Peyer's patch (tissue), 4 donors: ENCODE data around the gene TBL1XR1. TPM values are rescaled to one million over a fixed set of nuclear protein-coding genes. Genes with fewer than 3 reads are reported as not detected.
"Not testable (repeated sequence)": the region's sequence is repeated elsewhere in the genome, so short reads cannot be mapped to it uniquely, and the experiment has no call there.

Experiments
- DNase-seq, 3 donors: peaks; one replicate each; pipeline ENCODE4 v3.0.0-alpha.2; 2017 to 2019
- H3K27ac ChIP-seq, 4 donors: fragments of 200-600 bp; sonication (generic); one replicate each; pipeline ENCODE4 v1.5.1; 2016 to 2019
- H3K27me3 ChIP-seq, 2 donors: fragments of 200-600 bp; sonication (generic); one replicate each; pipeline ENCODE4 v1.5.1; 2019
- H3K36me3 ChIP-seq, 3 donors: fragments of 200-600 bp; sonication (generic); one replicate each; pipeline ENCODE4 v1.5.1; 2016 to 2019
- H3K4me1 ChIP-seq, 4 donors: fragments of 200-600 bp; sonication (generic); one replicate each; pipeline ENCODE4 v1.5.1; 2016 to 2019
- H3K4me3 ChIP-seq, 4 donors: fragments of 200-600 bp; sonication (generic); 1 replicate in 3 of 4; 2 replicates in 1 of 4; pipeline ENCODE4 v1.5.1; 2016 to 2019; ENCODE audit warnings: mild to moderate bottlenecking in 1 of 4
- H3K9me3 ChIP-seq, 4 donors: fragments of 200-600 bp; sonication (generic); one replicate each; pipeline ENCODE4 v1.5.1; 2016 to 2019; ENCODE audit warnings: mild to moderate bottlenecking in 1 of 4
- CTCF ChIP-seq, 6 experiments: fragments of 450-650 bp in 4 of 6; fragments of 200-600 bp in 2 of 6; sonication (generic) in 1 of 6; IDR thresholded peaks; one replicate each; pipeline ENCODE4 v1.5.1; 2017 to 2019; ENCODE audit warnings: antibody characterized with exemption in 6 of 6, mild to moderate bottlenecking in 3 of 6, moderate library complexity in 1 of 6
- POLR2A ChIP-seq, 2 donors: fragments of 450-650 bp; IDR thresholded peaks; one replicate each; pipeline ENCODE4 v1.5.1; 2017; ENCODE audit warnings: antibody characterized with exemption in 2 of 2, mild to moderate bottlenecking in 2 of 2, moderate library complexity in 2 of 2
- total RNA-seq, 4 donors: library from RNA; depleted of rRNA; stranded (reverse); fragments of >200 nt; gene quantifications; one replicate each; pipeline ENCODE4 v1.1.0, GENCODE V29; 2016

Gene TBL1XR1
- total RNA-seq, 4 donors from 2014 or later = 40.7 to 81.7 (median 69.4) TPM

DNA sequence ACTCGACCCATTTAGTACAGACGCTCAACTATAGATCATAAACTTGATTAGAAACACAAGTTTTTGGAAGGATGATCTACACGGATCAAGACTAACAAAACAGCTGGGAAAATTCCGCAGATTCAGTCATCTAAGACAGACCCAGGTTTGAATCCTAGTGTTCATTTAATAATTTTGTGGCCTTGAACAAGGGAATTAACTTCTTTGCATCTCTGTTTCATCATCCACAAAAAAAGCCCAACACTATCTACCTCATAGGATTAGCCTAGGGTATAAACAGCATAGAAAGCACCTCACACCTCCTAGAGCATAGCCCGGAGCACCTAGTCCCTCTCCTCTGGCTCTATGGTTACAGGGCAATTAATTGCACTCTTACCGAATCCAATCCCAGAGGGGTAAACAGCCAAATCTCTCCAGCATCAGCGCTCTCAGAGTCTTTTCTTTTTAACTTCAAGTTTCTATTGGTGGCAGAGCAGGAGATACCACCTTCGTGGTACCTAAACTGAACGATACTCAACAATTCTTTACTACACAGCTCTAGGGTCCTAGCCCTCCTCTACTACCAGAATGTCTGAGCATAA lies 3.5 kb downstream of the TBL1XR1 start:
- Histone ChIP-seq H3K27ac (peak overlapping the region in 1 of 4 donors; percentile 27), H3K36me3 (no peaks in the 10 kb centered on the region), H3K4me3 (no peak overlapping the region), H3K9me3 (no peaks in the 10 kb centered on the region), H3K27me3 (no peaks in the 10 kb centered on the region), H3K4me1 (peaks cover 0 to 36% (median 6%) of the 10 kb centered on the region in 4 donors)
- TF ChIP-seq POLR2A (IDR thresholded peaks at IDR 0.05) (no peak), CTCF (IDR thresholded peaks at IDR 0.05) (no peak)
- DNase-seq = no peak

DNA sequence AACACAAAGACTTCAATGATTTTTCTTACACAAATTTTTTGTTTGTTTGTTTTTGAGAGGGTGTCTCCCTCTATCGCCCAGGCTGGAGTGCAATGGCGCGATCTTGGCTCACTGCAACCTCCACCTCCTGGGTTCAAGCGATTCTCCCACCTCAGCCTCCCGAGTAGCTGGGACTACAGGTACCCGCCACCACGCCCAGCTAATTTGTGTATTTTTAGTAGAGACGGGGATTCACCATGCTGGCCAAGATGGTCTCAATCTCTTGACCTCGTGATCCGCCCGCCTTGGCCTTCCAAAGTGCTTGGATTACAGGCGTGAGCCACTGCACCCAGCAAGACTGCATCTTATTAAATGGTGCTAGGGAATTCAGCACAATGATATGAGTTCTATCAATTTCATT lies 4.0 kb downstream of the TBL1XR1 start:
- not testable (repeated sequence) for H3K9me3 ChIP-seq, H3K27ac ChIP-seq, H3K4me3 ChIP-seq, DNase-seq, H3K27me3 ChIP-seq, H3K36me3 ChIP-seq
- H3K4me1 ChIP-seq = peaks cover 0 to 31% (median 5%) of the 10 kb centered on the region in 4 donors

GRCh38 chr3:177190756-177191681 lies 6.3 kb downstream of the TBL1XR1 start:
- Histone ChIP-seq H3K4me1 (peaks cover 0 to 39% (median 5%) of the 10 kb centered on the region in 4 donors), H3K4me3 (no peak overlapping the region), H3K27ac (peak overlapping the region in 2 of 4 donors; percentile 48 to 49), H3K27me3 (no peaks in the 10 kb centered on the region), H3K9me3 (no peaks in the 10 kb centered on the region), H3K36me3 (no peaks in the 10 kb centered on the region)
- no peak for DNase-seq
- TF ChIP-seq POLR2A (IDR thresholded peaks at IDR 0.05) = no peak

- Histone ChIP-seq H3K4me1 (peaks cover 0 to 47% (median 7%) of the 10 kb centered on the region in 4 donors), H3K27ac (peak overlapping the region in 1 of 4 donors; percentile 49)
- not testable (repeated sequence) for H3K36me3 ChIP-seq, H3K4me3 ChIP-seq, H3K9me3 ChIP-seq, DNase-seq, H3K27me3 ChIP-seq
These were observed 7.1 kb downstream of the TBL1XR1 start for GRCh38 chr3:177190184-177190583.

DNA sequence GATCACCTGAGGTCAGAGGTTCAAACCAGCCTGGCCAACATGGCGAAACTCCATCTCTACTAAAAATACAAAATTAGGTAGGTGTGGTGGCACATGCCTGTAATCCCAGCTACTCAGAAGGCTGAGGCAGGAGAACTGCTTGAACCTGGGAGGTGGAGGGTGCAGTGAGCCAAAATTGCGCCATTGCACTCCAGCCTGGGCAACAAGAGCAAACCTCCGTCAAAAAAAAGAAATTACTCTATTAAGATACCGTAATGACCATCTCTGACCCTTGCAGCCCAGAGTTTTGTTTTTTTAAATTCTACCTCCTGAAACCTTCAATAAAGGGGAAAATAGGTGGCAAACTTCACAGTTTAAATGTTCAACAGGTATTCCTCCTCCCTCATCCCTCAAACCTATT lies 9.0 kb downstream of the TBL1XR1 start:
- H3K36me3 ChIP-seq, H3K4me3 ChIP-seq, DNase-seq, H3K27ac ChIP-seq, H3K27me3 ChIP-seq, H3K9me3 ChIP-seq: not testable (repeated sequence)
- H3K4me1 ChIP-seq = peaks cover 0 to 34% (median 6%) of the 10 kb centered on the region in 4 donors

GRCh38 chr3:177186306-177186705 lies 11.0 kb downstream of the TBL1XR1 start:
- H3K9me3 ChIP-seq = no peaks in the 10 kb centered on the region
- no peak overlapping the region for H3K27ac ChIP-seq
- H3K4me3 ChIP-seq = no peak overlapping the region
- no peak for TF ChIP-seq POLR2A (IDR thresholded peaks at IDR 0.05)
- no peak for TF ChIP-seq CTCF (IDR thresholded peaks at IDR 0.05)
- peaks cover 0 to 30% (median 6%) of the 10 kb centered on the region in 4 donors for H3K4me1 ChIP-seq
- H3K27me3 ChIP-seq = no peaks in the 10 kb centered on the region
- DNase-seq = no peak
- no peaks in the 10 kb centered on the region for H3K36me3 ChIP-seq

DNA sequence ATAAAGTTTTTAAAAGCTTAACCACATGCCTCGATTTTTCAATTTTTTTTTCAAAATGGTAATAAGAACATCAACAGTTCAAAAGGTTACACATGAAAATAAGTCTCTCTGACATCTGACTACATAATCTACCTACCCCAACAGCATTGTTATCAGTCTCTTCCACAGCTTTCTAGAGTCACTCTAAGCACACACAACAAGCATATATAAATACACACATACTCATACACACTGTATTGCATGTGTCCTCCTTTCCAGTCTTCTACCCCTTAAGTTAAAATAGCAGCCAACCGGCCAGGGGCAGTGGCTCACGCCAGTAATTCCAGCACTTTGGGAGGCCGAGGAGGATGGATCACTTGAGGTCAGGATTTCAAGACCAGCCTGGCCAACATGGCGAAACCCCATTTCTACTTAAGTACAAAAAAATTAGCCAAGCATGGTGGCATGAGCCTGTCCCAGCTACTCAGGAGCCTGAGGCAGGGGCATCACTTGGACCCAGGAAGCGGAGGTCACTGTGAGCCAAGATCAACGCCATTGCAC lies 12.2 kb downstream of the TBL1XR1 start:
- Histone ChIP-seq H3K9me3 (no peaks in the 10 kb centered on the region), H3K27me3 (no peaks in the 10 kb centered on the region), H3K4me1 (peaks cover 0 to 20% (median 4%) of the 10 kb centered on the region in 4 donors), H3K36me3 (no peaks in the 10 kb centered on the region), H3K4me3 (no peak overlapping the region), H3K27ac (no peak overlapping the region)
- TF ChIP-seq POLR2A (IDR thresholded peaks at IDR 0.05) = no peak
- TF ChIP-seq CTCF (IDR thresholded peaks at IDR 0.05) = no peak
- DNase-seq = no peak

- H3K27me3 ChIP-seq, H3K4me3 ChIP-seq, H3K27ac ChIP-seq, H3K9me3 ChIP-seq, H3K36me3 ChIP-seq, DNase-seq: not testable (repeated sequence)
- H3K4me1 ChIP-seq = peaks cover 0 to 20% (median 5%) of the 10 kb centered on the region in 4 donors
These were observed 12.7 kb downstream of the TBL1XR1 start for GRCh38 chr3:177184602-177185001.
